NCI-H446 treated with DMSO at 0.1 percent for 48 hours (cell line): ENCODE results near the gene MRPL52.
"Not testable (repeated sequence)": the region's sequence is repeated elsewhere in the genome, so short reads cannot be mapped to it uniquely, and the experiment has no call there.

Experiments used
- DNase-seq: peaks from one replicate; lab custom pipeline; 2025; lab: John Stamatoyannopoulos, UW

The MRPL52 gene

GRCh38 chr14:22811722-22812121, 18.0 kb upstream of the MRPL52 start:
- DNase-seq, result no peak

GRCh38 chr14:22812744-22813143, 16.9 kb upstream of the MRPL52 start:
- DNase-seq, result no peak

- DNase-seq, result no peak
Measured at GRCh38 chr14:22813145-22813544, 16.5 kb upstream of the MRPL52 start.

- DNase-seq, result no peak
Measured at GRCh38 chr14:22814373-22814772, 15.3 kb upstream of the MRPL52 start.

DNA sequence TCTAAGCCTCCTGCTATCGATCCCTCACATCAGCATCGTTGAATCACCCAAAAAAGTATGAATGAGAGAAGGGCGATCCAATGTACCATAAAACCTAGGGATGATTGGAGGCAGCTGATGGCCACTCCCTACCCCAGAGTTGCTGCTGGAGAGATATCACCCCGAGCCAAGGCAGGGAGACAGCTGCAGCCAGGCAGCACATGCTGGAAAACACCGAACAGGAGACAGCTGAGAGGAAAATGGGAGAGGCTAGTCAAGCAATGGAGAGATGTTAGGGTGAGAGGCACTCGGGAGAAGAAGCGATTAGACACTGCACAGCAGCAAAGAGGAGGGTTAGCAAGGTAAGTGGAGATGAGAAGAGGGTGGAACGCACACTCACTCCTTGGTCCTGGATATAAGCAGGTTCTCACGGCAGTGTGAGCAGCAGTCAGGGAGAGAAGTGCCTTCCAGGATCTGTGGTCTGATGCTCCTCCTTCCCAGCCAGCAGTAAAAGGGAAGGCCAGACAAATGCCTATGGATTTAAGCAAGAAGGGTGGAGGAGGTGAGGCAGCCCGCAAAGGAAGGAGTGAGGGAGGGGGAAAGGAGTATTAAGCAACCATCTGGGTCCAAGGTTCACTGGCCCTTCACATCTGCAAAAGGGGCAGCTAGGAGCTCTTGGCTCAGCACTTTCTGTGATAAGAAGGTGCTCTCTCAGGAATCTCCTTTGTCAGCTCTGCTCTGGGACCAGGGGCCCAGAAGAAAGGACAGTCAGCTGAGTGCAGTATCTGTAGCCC, 14.6 kb upstream of the MRPL52 start, which contains the start of gene SLC7A7:
Gene SLC7A7 (minus strand): TSS at position 495 of the 773 bp plus-strand sequence. CDS start 2,037 bp downstream, outside the sequence.
- DNase-seq, result no peak

DNA sequence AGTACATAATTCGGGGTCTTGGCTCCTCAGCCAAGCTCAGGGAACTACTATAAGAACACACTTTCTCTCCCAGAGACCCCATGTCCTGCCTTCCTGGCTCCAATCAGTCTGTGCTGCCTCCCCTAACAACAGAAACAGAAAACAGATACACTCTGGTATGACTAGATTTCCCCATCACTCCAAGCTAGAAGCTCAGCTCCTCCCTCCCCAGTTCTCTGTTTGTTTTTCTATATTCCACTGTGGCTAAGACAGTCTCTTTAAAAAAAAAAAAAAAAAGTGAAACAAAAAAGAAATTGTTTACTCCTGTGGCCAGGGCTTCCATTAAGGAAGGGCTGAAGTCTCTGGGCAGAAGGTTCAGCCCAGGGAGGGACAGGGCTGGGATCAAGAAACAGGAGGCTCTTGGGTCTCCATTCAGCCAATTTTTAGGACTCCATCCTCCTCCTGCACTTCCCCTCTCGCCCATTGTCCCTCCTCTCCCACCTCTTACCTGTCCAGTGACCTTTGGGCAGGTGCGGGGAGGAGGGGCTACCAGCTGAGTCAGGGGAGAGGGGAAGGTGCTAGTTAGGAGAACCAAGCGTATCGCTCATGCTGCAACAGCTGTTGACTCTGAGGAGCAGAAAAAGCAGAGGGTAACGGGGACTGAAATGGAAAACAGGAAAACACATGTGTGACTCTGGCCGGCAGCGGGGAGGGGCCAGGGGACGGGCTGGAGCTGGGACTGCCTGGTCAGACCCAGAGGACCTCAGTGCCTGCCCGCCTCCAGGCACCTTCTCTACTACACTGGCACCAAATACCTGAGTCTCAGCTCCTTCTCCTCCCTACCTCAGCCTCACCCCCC, 10.3 kb upstream of the MRPL52 start:
- DNase-seq, result no peak

DNA sequence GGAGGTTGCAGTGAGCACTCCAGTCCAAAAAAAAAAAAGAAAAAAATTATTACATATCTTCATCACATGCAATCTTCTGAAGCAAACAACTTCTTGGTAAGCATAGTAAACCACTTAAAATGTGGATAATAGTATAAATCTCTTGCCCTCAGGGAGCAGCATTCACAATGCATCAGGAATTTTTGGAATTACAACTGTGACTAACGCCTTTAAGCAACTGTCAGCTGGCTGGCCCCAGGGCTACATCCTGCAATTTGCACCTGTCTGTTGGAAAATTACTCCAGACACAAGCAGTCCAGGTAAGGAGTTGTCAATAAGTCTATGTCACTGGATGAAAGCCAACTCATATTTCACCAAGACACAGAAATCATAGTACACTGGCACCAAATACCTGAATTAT, 9.0 kb upstream of the MRPL52 start:
- no peak for DNase-seq

DNA sequence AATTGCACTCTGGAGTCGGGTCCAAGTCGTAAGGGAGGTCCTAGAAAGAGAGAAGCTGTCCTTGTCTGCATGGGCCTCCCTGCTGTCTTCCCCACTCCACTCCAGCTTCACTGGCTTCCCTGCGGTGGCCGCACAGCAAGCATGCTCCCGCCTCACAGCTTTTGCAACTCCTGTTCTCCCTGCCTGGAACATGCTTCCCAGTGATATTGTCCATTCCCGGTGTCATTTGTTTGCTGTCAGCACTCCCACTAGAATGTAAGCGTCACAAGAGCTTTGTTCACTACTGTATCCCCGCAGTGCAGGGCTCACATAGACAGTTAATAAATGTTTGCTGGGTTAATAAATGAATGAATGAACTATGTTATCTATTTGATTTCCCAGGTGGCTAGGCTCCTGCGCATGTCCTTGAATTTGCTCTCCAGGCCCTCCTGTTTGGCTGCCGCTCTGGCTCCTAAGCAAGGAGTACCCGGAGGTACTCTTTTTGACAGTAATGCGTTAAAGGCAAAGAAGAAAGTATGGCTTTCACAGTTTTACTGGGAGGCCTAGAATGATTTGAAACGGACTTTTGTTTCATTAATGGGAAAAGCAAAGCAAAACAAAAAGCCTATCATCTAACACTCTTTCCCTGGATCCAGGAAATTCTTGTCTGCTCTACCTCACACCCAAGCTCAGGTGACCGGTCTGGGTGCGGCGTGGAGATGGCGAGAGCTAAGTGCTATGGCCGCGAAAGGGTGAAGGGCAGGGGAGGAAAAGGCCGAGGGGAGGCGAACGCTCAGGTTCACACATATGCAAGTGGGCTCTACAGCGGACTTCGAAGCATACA, 8.3 kb upstream of the MRPL52 start:
- DNase-seq, result no peak

GRCh38 chr14:22822016-22822570, 7.6 kb upstream of the MRPL52 start:
- DNase-seq, result no peak

- DNase-seq, result peak; percentile 31
Measured at GRCh38 chr14:22822571-22823098, 7.1 kb upstream of the MRPL52 start.

DNA sequence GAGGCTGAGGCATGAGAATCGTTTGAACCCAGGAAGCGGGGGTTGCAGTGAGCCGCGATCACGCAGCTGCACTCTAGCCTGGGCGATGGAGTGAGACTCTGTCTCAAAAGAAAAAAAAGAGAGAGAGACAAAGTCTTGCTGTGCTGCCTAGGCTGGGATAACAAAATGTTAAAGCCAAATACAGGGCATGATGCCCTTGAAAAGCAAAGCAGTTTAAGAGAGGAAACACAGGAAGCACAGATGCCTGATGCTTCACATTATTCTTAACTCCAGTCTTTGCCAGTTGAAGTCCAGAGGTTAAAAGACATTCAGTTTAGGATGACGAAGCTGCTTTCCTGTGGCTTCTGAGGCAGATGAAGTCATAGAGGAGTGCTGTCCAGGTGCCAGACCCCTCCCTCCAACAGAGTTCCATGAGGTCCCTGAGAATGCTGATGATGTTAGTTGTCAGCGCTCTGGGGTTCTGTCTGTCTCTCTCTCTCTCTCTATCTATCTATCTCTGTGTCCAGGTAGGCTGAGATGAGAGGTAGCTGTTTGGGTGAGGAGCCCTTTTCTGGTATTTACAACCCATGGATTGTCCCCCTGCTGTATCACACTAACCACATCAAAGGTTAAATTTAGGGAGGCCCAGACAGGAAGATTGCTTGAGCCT, 4.9 kb upstream of the MRPL52 start:
- peak; percentile 26 for DNase-seq

DNA sequence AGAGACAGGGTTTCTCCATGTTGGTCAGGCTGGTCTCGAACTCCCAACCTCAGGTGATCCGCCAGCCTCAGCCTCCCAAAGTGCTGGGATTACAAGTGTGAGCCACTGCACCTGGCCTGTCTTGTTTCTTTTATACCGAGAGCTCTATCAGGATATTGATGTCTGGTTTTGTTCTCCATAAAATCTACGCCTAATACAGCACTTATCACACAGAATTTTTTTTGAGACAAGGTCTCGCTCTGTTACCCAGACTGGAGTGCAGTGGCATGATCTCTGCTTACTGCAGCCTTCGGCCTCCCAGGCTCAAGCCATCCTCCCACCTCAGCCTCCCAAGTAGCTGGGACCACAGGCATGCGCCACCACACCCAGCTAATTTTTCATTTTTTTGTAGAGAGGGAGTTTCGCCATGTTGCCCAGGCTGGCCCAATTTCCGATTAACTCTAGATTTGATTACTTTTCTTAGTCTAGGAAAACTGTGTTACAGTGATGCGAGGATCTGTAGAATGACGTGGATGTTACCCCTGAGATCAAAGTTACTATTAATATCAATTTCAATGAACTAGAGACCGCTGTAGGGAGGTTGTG, 519 bp upstream of the MRPL52 start:
- not testable (repeated sequence) for DNase-seq

GRCh38 chr14:22830443-22831010, 840 bp downstream of the MRPL52 start:
- DNase-seq, result no peak

GRCh38 chr14:22835505-22835904, 5.8 kb downstream of the MRPL52 start:
- no peak for DNase-seq

GRCh38 chr14:22836301-22837113, 6.8 kb downstream of the MRPL52 start, which contains the start of gene MMP14:
Gene MMP14, plus strand, starts transcription at chr14:22836585. Its CDS starts 233 bp downstream, at chr14:22836818.
- DNase-seq, result no peak

DNA sequence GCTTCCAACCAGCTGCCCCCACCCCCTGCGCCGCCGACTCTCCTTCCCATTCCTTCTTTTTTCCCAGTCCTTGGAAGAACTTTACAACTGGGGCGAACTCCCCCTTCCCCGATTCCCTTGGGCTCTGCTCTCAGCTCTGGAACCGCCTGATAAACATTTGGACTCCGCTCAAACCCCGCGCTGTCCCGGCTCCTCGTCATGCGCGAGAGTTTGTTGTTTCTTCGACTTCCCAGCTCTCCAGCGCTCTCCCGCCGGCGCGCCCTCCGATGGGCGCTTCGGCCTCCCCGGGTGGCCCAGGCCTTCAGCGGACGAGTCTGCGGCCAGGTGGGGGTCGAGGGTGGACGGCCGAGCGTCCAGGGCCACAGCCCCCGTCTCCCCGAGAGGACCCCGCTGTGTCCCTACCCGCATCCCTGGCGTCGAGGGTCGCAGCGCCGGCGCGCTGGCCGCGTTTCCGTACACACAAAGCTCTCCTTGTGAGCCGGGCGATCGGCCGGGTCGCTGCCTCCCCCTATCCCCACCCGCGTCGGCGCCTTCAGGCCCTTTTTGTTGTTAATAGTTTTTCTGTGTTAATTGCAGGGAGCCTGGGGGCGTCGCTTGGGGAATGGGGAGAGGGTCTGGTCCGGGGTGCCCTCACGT, 7.5 kb downstream of the MRPL52 start:
- DNase-seq, result no peak

DNA sequence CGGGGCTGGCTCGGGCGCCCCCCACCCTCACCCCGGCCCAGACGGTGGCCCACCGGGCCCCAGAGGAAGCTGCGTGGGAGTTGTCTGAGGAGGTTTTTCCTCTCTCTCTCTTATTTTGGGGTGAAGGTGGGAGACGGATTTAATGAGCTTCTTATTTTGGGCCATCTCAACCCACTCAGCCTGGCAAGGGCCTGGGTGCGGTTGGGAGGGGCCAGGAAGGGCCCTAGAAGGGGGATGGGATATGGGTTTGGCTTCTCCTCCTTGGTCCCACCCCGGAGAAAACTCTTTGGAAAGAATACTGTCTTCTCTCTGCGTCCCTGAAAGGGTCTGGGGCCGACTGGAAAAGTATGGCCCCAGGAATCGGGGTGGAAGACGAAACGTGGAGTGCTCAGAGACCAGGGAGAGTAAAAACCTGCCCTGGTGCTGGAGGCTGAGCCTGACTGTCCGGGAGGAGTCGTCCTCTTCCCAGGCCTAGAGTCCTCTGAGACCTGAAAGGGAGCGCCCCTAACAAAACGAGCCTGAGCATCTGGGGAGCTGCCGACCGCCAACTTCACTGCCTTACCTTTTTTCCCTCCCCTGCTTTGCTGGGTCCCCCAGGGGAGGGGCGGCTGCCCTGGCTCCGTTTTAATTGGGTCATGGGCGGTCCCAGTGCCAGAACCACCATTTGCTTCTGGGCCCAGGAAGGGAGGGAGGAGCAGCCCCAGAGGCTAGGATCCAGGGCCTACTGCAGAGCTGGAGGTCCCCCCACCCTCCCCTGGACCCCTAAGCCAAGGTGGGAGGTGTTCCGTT, 8.3 kb downstream of the MRPL52 start:
- no peak for DNase-seq

GRCh38 chr14:22838631-22839041, 8.9 kb downstream of the MRPL52 start:
- no peak for DNase-seq
